Pancreas (tissue), 10 donors: ENCODE measurements around the gene SKAP1. TPM values are rescaled to one million over a fixed set of nuclear protein-coding genes. Genes with fewer than 3 reads are reported as not detected.

ENCODE experiments used
- ATAC-seq, 4 donors: fragments of 200-7000 bp; cut with Tn5 transposase; one replicate each; pipeline versions ENCODE4 v1.8.0 to v1.9.1; 2020; ENCODE audit warnings: mild to moderate bottlenecking in 4 of 4, moderate library complexity in 4 of 4
- DNase-seq, 6 donors: peaks; one replicate each; pipeline ENCODE4 v3.0.0-alpha.2; 2020
- FAIRE-seq: peaks from 2 replicates; lab custom pipeline; 2012; peaks lifted over from hg19 to GRCh38; lab: Jason Lieb, UNC
- H3K27ac ChIP-seq, 4 donors: fragments of 200-600 bp; sonication (generic); 1 replicate in 3 of 4; 2 replicates in 1 of 4; pipeline versions ENCODE4 v1.5.0 to v1.8.0; 2020
- H3K27me3 ChIP-seq, 4 donors: fragments of 200-600 bp; one replicate each; pipeline ENCODE4 v1.8.0; 2021
- H3K36me3 ChIP-seq, 3 donors: fragments of 200-600 bp; sonication (generic) in 1 of 3; one replicate each; pipeline versions ENCODE4 v1.5.0 to v1.8.0; 2020 to 2021
- H3K4me1 ChIP-seq, 3 donors: fragments of 200-600 bp; one replicate each; pipeline ENCODE4 v1.8.0; 2021
- H3K4me3 ChIP-seq, 4 donors: fragments of 200-600 bp; sonication (generic) in 2 of 4; one replicate each; pipeline versions ENCODE4 v1.5.0 to v1.8.0; 2020 to 2021
- H3K9me3 ChIP-seq, 4 donors: fragments of 200-600 bp; one replicate each; pipeline ENCODE4 v1.8.0; 2021
- CTCF ChIP-seq, 4 donors: fragments of 200-600 bp; sonication (generic) in 3 of 4; IDR thresholded peaks; one replicate each; pipeline versions ENCODE4 v1.5.0 to v1.8.0; 2021; ENCODE audit warnings: antibody characterized with exemption in 4 of 4
- WGBS, 2 donors: extraction: QIAGEN DNeasy Blood & Tissue Kit; methylation state at CpG; one replicate each; pipeline ENCODE4 v1.1.7; 2013; 5-methylcytosine and 5-hydroxymethylcytosine counted together
- intact Hi-C, 3 donors: fragments of 100-400 bp; cut with DNase I; formaldehyde crosslinking; loops; one replicate each; pipeline versions ENCODE4 v1.11.1 to v1.14.2; 2022
- polyA plus RNA-seq, 2 donors: library from polyadenylated mRNA; stranded (reverse); fragments of 200-250 nt; gene quantifications; one replicate each; pipeline ENCODE4 v1.2.3, GENCODE V29; 2013
- total RNA-seq, 6 donors: library from RNA; stranded (reverse); fragmentation: NEBNext Ultra II Directional in 4 of 6; extraction: Animal tissue kit (Norgen Biotek cat#: 25700) in 4 of 6; gene quantifications; one replicate each; pipeline versions ENCODE4 v1.2.1 to v1.2.4, GENCODE V29; 2021 to 2023
- donor health status: healthy with polysubstance abuse.
- donor health status: DM: no; HTN: no; CAD: no; lungs with moderate emphysema.
- donor health status: DM: no; HTN: no; CAD: no.
- donor health status: control.
- donor health status: control.
- donor health status: Bipolar disorder and iron deficiency.
- donor health status: DM: yes; HTN: yes; CAD: no.
- donor health status: DM: no; HTN: no; CAD: no.
- donor health status: DM: no; HTN: no; CAD: no.
- donor health status: DM: yes; HTN: yes; CAD: no.

Gene SKAP1
- total and polyA plus RNA-seq, 8 donors, result 0.92 to 5.2 (median 3.0) TPM

DNA sequence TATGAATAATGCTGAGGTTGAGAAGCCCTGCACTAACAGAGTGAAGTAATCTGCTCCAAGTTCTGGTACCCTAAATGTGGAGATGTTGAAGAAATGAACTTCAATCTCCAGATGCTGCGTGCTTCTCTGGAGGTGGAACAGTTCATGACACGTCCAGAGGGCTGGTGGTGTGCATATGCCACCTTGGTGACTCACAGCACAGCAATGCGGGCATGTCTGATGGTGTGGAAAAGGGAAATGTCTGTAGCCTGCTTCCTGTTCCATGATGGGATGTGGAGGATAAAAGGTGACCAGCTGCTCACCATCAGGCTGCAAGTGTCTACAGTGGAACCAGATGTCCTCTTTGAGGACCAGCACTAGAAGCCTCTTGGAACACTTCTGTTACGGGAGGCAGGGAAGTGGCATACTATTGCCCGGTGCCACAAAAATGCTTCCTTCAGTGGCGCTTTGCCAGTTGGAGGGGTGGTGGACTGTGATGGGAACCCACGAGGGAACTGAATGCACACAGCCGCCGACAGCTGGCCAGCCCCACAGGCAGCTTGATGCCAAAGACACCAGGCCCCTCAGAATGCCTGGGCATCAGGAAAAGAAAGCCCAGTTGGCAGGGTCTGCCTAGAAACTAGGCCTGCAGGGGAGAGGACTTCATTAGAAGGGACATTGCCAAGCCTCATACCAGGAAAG, 302.5 kb downstream of the SKAP1 start:
- no peak overlapping the region for H3K4me3 ChIP-seq
- TF ChIP-seq CTCF (IDR thresholded peaks at IDR 0.05), result no peak
- no peaks in the 10 kb centered on the region for H3K27me3 ChIP-seq
- H3K27ac ChIP-seq, result no peak overlapping the region
- no peak for DNase-seq
- intact Hi-C loops, result no loop called here
- WGBS, 2 donors, result 69 to 75% methylated on average over 9 of the region's 9 CpGs
- H3K9me3 ChIP-seq, result no peaks in the 10 kb centered on the region
- H3K36me3 ChIP-seq, result peaks cover 0 to 7% (median 0%) of the 10 kb centered on the region in 3 donors
- no peak for FAIRE-seq
- H3K4me1 ChIP-seq, result no peaks in the 10 kb centered on the region
- peak in 3 of 4 donors; percentile 44 to 71 (median 54) for ATAC-seq

- intact Hi-C loops, result no loop called here
- Histone ChIP-seq H3K36me3 (peaks cover 0 to 18% (median 4%) of the 10 kb centered on the region in 3 donors), H3K4me1 (no peaks in the 10 kb centered on the region), H3K27ac (no peak overlapping the region), H3K9me3 (no peaks in the 10 kb centered on the region), H3K4me3 (no peak overlapping the region), H3K27me3 (no peaks in the 10 kb centered on the region)
- no peak for TF ChIP-seq CTCF (IDR thresholded peaks at IDR 0.05)
- no peak for FAIRE-seq
- no peak for DNase-seq
- WGBS, 2 donors, result 81 to 84% methylated on average over 7 of the region's 7 CpGs
- ATAC-seq, result no peak
These were observed 303.5 kb downstream of the SKAP1 start for GRCh38 chr17:48126532-48126850.

GRCh38 chr17:48125829-48126531, 304.0 kb downstream of the SKAP1 start:
- H3K27ac ChIP-seq, result no peak overlapping the region
- peaks cover 0 to 23% (median 4%) of the 10 kb centered on the region in 3 donors for H3K36me3 ChIP-seq
- no peaks in the 10 kb centered on the region for H3K27me3 ChIP-seq
- intact Hi-C loops, result no loop called here
- ATAC-seq, result no peak
- FAIRE-seq, result no peak
- no peaks in the 10 kb centered on the region for H3K9me3 ChIP-seq
- WGBS, 2 donors, result 81 to 82% methylated on average over 9 of the region's 9 CpGs
- no peaks in the 10 kb centered on the region for H3K4me1 ChIP-seq
- no peak for TF ChIP-seq CTCF (IDR thresholded peaks at IDR 0.05)
- DNase-seq, result no peak
- H3K4me3 ChIP-seq, result no peak overlapping the region

DNA sequence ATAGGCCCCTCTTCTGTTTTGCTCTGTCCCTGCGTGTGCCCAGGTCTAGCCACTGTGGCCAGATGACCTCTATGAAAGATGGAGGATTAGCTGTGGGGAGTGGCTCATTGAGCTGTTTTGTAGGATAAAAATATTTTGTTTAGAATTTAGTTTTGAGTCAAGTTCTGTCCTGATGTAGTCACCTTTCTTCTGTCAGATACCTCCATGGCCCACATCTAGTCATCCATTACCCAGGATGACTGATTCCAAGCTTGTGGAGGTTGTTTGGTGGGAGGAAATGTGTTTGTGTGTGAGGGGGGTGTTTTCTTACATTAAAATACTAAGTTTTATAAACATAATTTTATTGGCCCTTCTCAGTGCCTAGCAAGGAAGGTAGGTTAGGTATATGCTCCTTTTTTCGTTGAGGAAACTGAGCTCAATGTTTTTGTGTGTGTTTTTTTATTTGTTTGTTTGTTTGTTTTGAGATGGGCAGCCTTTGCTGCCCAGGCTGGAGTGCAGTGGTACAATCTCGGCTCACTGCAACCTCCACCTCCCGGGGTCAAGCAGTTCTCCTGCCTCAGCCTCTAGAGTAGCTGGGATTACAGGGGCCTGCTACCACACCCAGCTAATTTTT, 306.1 kb downstream of the SKAP1 start:
- Histone ChIP-seq H3K27me3 (no peaks in the 10 kb centered on the region), H3K27ac (no peak overlapping the region), H3K36me3 (peaks cover 0 to 35% (median 4%) of the 10 kb centered on the region in 3 donors), H3K4me3 (no peak overlapping the region), H3K4me1 (no peaks in the 10 kb centered on the region), H3K9me3 (no peaks in the 10 kb centered on the region)
- DNase-seq (no peak), ATAC-seq (no peak), FAIRE-seq (no peak)
- intact Hi-C loops, result no loop called here
- WGBS, 2 donors, result 92 to 94% methylated on average over 4 of the region's 4 CpGs
- TF ChIP-seq CTCF (IDR thresholded peaks at IDR 0.05), result no peak
